ENCODE results near the gene SPINK4.

SPINK4 gene

DNA sequence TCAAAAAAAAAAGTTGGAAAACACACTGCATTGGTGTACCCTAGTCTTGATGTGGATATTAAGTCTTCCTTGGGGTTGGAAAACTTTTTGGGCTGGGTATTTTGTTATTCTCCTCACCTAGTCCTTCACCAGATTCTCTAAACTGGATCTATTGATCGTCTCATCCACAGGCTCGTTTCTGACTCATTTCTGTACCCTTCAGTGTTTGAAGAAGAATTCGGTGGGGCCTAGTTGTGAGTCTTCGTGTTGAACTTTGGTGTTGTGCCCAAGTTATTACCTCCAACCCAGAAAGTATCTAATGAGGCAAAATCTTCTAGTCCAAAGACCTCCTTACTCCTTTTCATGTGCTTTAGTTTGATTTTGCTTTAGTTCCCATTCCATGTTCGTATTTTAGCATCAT lies 51.9 kb downstream of the SPINK4 start:
- DNase-seq (ENCODE audit: low read depth), result no peak

DNA sequence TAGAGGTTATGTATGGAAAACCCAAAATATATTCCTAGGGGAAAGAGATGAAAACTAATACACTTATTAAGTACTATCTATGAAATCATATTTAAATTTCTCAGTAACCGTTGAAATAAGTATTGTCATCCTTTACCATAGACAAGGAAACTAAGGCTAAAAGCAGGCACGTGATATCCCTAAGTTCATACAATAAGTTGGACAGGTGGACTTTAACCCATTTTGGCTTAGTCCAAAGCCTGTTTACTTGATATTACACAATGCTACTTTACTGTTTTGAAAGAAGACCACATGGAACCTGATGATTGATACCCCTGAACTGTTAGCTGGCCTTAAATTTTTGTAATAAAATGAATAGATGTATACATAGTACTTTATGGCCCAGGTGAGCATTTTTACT lies 53.8 kb downstream of the SPINK4 start:
- no peak for DNase-seq (ENCODE audit: low read depth)

GRCh38 chr9:33294670-33295432 lies 54.9 kb downstream of the SPINK4 start:
- no peak for DNase-seq (ENCODE audit: low read depth)

- DNase-seq (ENCODE audit: low read depth), result no peak
Measured at GRCh38 chr9:33295571-33295970, 55.6 kb downstream of the SPINK4 start.

GRCh38 chr9:33297432-33297831 lies 57.5 kb downstream of the SPINK4 start:
- DNase-seq (ENCODE audit: low read depth), result no peak
